Gastrocnemius medialis (tissue), 4 donors: ENCODE measurements around the gene NXNL1. TPM values are rescaled to one million over a fixed set of nuclear protein-coding genes. Genes with fewer than 3 reads are reported as not detected.

Experiments used
- ATAC-seq, 2 donors: fragments of 150-250 bp; one replicate each; pipeline ENCODE4 v1.9.1; 2016
- DNase-seq, 2 donors: peaks; one replicate each; pipeline ENCODE4 v3.0.0-alpha.2; 2019
- H3K27ac ChIP-seq, 4 donors: fragments of 200-600 bp; sonication (generic); 1 replicate in 1 of 4; 2 replicates in 3 of 4; pipeline ENCODE4 v1.5.1; 2016 to 2018; ENCODE audit warnings: mild to moderate bottlenecking in 2 of 4, moderate library complexity in 1 of 4
- H3K27me3 ChIP-seq, 3 donors: fragments of 200-600 bp; sonication (generic) in 2 of 3; 1 replicate in 1 of 3; 2 replicates in 2 of 3; pipeline versions ENCODE4 v1.5.1 to v1.6.0; 2016 to 2019; ENCODE audit warnings: mild to moderate bottlenecking in 1 of 3, moderate library complexity in 1 of 3
- H3K36me3 ChIP-seq, 2 donors: fragments of 200-600 bp; sonication (generic) in 1 of 2; one replicate each; pipeline ENCODE4 v1.5.1; 2017 to 2018
- H3K4me1 ChIP-seq, 2 donors: fragments of 200-600 bp; sonication (generic) in 1 of 2; one replicate each; pipeline ENCODE4 v1.5.1; 2016 to 2017; ENCODE audit warnings: mild to moderate bottlenecking in 2 of 2
- H3K4me3 ChIP-seq, 4 donors: fragments of 200-600 bp; sonication (generic) in 3 of 4; 1 replicate in 1 of 4; 2 replicates in 3 of 4; pipeline ENCODE4 v1.5.1; 2016 to 2019; ENCODE audit warnings: mild to moderate bottlenecking in 2 of 4
- H3K9me3 ChIP-seq, 3 donors: fragments of 200-600 bp; sonication (generic) in 2 of 3; 1 replicate in 1 of 3; 2 replicates in 2 of 3; pipeline ENCODE4 v1.5.1; 2016 to 2019
- POLR2A ChIP-seq, 2 donors: fragments of 450-650 bp; IDR thresholded peaks; one replicate each; pipeline ENCODE4 v1.6.1; 2017; ENCODE audit warnings: antibody characterized with exemption in 2 of 2, mild to moderate bottlenecking in 2 of 2, moderate library complexity in 2 of 2
- in situ Hi-C, 4 donors: fragments of 200-750 bp; cut with MboI; loops; one replicate each; pipeline versions ENCODE4 v1.15.0 to v1.8.0; 2017; ENCODE audit warnings: low sequenced_read_pairs in 4 of 4
- intact Hi-C: fragments of 100-400 bp; cut with DNase I; formaldehyde crosslinking; loops from one replicate; pipeline ENCODE4 v1.15.1; 2023; ENCODE audit warnings: low total_unique reads
- total RNA-seq, 4 donors: library from RNA; depleted of rRNA; stranded (reverse); fragments of >200 nt; gene quantifications; one replicate each; pipeline versions ENCODE4 v1.1.0 to v1.2.3, GENCODE V29; 2016
- TF ChIP-seq, protein P1 (sequence below), 5 experiments: fragments of 450-650 bp in 3 of 5; fragments of 200-600 bp in 2 of 5; sonication (generic) in 2 of 5; IDR thresholded peaks in 4 of 5; conservative IDR thresholded peaks in 1 of 5; 1 replicate in 4 of 5; 2 replicates in 1 of 5; pipeline ENCODE4 v1.5.1; 2016 to 2019; ENCODE audit warnings: antibody characterized with exemption in 5 of 5, mild to moderate bottlenecking in 3 of 5, moderate library complexity in 3 of 5

NXNL1 gene
- total RNA-seq, 4 donors from 2014 or later: not detected

DNA sequence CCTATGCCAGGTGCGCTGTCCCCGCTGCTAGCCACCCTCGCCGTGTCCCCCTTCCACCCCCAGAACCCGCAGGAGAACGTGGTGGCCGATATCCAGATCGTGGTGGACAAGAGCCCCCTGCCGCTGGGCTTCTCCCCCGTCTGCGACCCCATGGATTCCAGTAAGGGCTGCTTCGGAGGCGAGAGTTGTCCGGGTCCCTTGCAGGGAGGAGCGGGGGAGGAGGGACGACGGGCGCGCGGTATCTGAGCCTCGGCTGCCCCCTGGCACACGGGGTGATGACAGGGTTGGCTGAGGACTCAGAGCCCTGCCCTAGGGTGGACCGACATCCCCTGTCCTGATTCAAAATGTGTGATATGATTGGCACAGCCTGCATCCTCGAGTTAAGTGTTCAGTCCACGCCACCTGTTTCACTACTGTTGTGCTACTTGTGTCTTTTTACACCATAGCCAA, 40.2 kb downstream of the NXNL1 start:
- Histone ChIP-seq H3K36me3 (peaks cover 0 to 5% of the 10 kb centered on the region in 2 donors), H3K27me3 (no peaks in the 10 kb centered on the region), H3K9me3 (no peaks in the 10 kb centered on the region), H3K4me3 (peak overlapping the region; percentile 73 to 99 (median 86)), H3K4me1 (peaks cover 11% of the 10 kb centered on the region in 2 donors), H3K27ac (peak overlapping the region; percentile 62 to 82 (median 76))
- DNase-seq: peak in 1 of 2 donors; percentile 34
- no peak for TF ChIP-seq POLR2A (IDR thresholded peaks at IDR 0.05)
- TF ChIP-seq, protein P1, sequence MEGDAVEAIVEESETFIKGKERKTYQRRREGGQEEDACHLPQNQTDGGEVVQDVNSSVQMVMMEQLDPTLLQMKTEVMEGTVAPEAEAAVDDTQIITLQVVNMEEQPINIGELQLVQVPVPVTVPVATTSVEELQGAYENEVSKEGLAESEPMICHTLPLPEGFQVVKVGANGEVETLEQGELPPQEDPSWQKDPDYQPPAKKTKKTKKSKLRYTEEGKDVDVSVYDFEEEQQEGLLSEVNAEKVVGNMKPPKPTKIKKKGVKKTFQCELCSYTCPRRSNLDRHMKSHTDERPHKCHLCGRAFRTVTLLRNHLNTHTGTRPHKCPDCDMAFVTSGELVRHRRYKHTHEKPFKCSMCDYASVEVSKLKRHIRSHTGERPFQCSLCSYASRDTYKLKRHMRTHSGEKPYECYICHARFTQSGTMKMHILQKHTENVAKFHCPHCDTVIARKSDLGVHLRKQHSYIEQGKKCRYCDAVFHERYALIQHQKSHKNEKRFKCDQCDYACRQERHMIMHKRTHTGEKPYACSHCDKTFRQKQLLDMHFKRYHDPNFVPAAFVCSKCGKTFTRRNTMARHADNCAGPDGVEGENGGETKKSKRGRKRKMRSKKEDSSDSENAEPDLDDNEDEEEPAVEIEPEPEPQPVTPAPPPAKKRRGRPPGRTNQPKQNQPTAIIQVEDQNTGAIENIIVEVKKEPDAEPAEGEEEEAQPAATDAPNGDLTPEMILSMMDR (IDR thresholded peaks at IDR 0.05 in 4 of 5, conservative IDR thresholded peaks at IDR 0.05 in 1 of 5): no peak
- intact Hi-C loops: loop anchor here (5.0 kb wide), 1 partner anchor 47 kb away; no protein-coding TSS in a partner anchor
- ATAC-seq: no peak
- in situ Hi-C loops: no loop called here

DNA sequence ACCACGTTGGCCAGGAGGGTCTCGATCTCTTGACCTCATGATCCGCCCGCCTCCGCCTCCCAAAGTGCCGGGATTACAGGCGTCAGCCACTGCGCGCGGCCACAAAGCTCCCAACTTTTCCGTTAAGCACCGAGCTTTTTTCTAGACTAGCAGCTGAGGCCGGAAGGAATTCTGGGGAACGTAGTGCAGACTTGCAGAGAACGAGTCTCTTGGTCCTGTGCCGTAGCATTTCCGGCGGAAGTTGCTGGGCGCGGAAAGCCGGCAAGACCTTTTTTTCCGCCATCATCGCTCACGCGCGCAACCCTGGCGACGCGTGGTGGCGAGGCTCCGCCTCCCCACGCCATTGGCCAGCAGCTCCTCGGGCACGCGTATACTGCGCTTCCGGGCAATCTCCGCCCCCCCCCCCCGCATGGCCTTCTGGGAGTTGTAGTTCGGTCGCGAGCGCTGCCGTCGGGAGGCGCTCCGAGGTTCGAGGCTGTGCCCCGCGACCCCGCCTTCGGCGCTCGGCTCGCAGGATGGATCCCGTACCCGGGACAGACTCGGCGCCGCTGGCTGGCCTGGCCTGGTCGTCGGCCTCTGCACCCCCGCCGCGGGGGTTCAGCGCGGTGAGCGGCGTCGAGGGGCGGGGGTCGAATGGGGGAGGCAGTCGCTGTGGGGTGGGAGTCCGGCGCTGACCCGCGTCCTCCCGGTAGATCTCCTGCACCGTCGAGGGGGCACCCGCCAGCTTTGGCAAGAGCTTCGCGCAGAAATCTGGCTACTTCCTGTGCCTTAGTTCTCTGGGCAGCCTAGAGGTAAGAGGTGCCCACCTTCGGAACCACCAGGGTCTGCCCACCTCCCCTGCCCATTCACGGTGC, 40.9 kb downstream of the NXNL1 start, which contains the start of gene MVB12A:
TSS of gene MVB12A (plus strand) at position 427 of the 854 bp plus-strand sequence. CDS start at position 516, 89 bp downstream.
- TF ChIP-seq, protein P1 (IDR thresholded peaks at IDR 0.05 in 4 of 5, conservative IDR thresholded peaks at IDR 0.05 in 1 of 5): peak in 1 of 5 experiments; percentile 7
- peak in 1 of 2 donors; percentile 45 for TF ChIP-seq POLR2A (IDR thresholded peaks at IDR 0.05)
- in situ Hi-C loops (no loop called here), intact Hi-C loops (loop anchor here (1.0 to 5.0 kb wide), 2 partner anchors 47 to 83 kb away; partner anchors contain the start of gene GTPBP3)
- ATAC-seq: peak; percentile 99 to 100
- Histone ChIP-seq H3K4me1 (peaks cover 11% of the 10 kb centered on the region in 2 donors), H3K27ac (peak within 1 kb of the TSS; percentile 71 to 85 (median 82)), H3K36me3 (peaks cover 0 to 5% of the 10 kb centered on the region in 2 donors), H3K27me3 (peaks cover 0 to under 1% (median under 1%) of the 10 kb centered on the region in 3 donors), H3K4me3 (peak within 1 kb of the TSS; percentile 73 to 99 (median 86)), H3K9me3 (no peaks in the 10 kb centered on the region)
- DNase-seq: peak; percentile 95 to 97

DNA sequence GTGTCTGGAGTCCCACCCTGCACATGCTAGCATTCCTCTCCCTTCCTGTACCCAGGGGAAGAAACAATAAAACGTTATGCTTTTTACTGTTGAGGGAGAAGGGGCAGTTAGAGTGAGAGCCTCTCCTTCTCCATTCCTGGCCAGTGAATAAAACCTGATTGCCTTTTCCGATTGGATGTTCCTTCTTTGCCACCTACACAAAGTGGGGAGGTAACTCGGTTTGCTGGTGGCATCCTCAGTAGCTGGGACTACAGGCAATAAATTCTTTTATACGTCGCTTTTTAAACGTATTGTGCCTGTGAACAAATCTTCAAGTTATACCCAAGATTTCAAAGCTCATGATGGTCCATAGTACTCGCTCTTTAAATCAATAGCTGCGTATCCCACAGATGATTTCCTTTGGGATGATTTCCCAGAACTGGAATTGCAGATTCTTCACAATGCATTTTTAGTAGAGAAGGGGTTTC, 41.5 kb downstream of the NXNL1 start:
- ATAC-seq (no peak), DNase-seq (no peak)
- Histone ChIP-seq H3K27me3 (peaks cover 3 to 5% (median 3%) of the 10 kb centered on the region in 3 donors), H3K4me1 (peaks cover 11% of the 10 kb centered on the region in 2 donors), H3K9me3 (no peaks in the 10 kb centered on the region), H3K4me3 (peak overlapping the region; percentile 53 to 96 (median 74)), H3K36me3 (peaks cover 0 to 5% of the 10 kb centered on the region in 2 donors), H3K27ac (peak overlapping the region; percentile 71 to 85 (median 82))
- in situ Hi-C loops (no loop called here), intact Hi-C loops (loop anchor here (1.0 kb wide), 1 partner anchor 82 kb away; the partner anchor contains the start of gene GTPBP3)
- TF ChIP-seq, protein P1 (IDR thresholded peaks at IDR 0.05 in 4 of 5, conservative IDR thresholded peaks at IDR 0.05 in 1 of 5): no peak
- TF ChIP-seq POLR2A (IDR thresholded peaks at IDR 0.05): no peak

DNA sequence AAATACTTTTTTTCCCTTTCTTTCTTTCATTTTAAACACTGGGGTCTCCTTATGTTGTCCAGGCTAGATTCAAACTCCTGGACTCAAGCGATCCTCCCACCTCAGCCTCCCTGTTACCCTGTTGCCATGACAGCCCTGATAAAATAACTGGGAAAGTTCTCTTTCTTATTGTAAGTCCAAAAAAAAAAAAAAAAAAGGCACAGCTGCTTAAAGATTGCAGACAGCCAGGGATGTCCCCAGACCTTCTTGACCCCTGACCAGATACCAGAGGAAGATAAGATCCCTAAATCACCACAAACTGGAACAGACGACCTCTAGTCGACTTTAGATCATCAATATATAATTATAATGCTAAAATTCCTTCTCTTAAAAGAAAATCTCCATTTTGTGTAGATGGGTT, 42.0 kb downstream of the NXNL1 start:
- peaks cover 6 to 7% (median 7%) of the 10 kb centered on the region in 3 donors for H3K27me3 ChIP-seq
- peak overlapping the region in 2 of 4 donors; percentile 71 to 83 for H3K27ac ChIP-seq
- in situ Hi-C loops (no loop called here), intact Hi-C loops (loop anchor here (1.0 kb wide), 1 partner anchor 81 kb away; the partner anchor contains the start of gene GTPBP3)
- TF ChIP-seq POLR2A (IDR thresholded peaks at IDR 0.05): no peak
- TF ChIP-seq, protein P1 (IDR thresholded peaks at IDR 0.05 in 4 of 5, conservative IDR thresholded peaks at IDR 0.05 in 1 of 5): no peak
- peaks cover 11% of the 10 kb centered on the region in 2 donors for H3K4me1 ChIP-seq
- peaks cover 0 to 4% of the 10 kb centered on the region in 2 donors for H3K36me3 ChIP-seq
- DNase-seq: no peak
- no peak for ATAC-seq
- peak overlapping the region in 1 of 4 donors; percentile 76 for H3K4me3 ChIP-seq
- H3K9me3 ChIP-seq: no peaks in the 10 kb centered on the region
